GM12872 (cell line): Measurements from ENCODE around the gene ID4.
A peak's percentile ranks its signal among the peaks of the same experiment; 100 is the strongest.

Experiments
- CTCF ChIP-seq: IDR thresholded peaks from 3 replicates; pipeline ENCODE4 v1.5.1; 2011; ENCODE audit warnings: low read depth, mild to moderate bottlenecking, low read length, moderate library complexity; ENCODE audit not compliant: insufficient read depth

The ID4 gene

GRCh38 chr6:19842030-19842615 is 5.0 kb downstream of the ID4 start:
- TF ChIP-seq CTCF = no peak

- TF ChIP-seq CTCF = no peak
Measured at GRCh38 chr6:19844689-19845088, 7.5 kb downstream of the ID4 start.

GRCh38 chr6:19845266-19846041 is 8.3 kb downstream of the ID4 start:
- no peak for TF ChIP-seq CTCF

DNA sequence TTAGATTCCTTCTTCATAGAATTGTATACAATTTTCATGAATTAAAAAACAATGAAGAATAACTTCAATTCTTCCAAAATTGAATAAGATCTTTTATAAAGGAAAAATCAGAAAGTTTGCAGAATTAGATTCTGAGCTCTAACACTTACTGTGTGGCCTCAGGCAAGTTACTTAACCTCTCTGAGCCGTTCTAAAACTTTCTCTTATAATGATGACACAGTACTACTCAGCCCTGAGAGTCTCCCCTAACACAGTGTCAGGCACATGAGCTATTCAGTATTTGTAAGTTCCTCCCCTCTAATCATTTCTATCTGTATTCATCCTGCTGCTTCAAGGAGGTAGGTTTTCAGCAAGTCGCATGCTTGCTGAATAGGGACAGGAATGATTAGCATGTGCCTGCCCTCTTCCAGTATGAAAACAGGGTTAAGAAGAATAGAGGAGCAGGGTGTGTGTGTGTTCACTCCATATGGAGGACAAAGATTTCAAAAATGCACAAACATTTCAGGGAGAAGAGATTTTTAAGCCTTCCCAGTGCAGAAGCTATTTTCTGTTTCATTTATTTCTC is 11.4 kb downstream of the ID4 start:
- TF ChIP-seq CTCF = no peak

GRCh38 chr6:19849196-19849595 is 12.0 kb downstream of the ID4 start:
- TF ChIP-seq CTCF = no peak

- TF ChIP-seq CTCF = no peak
Measured at GRCh38 chr6:19849755-19850154, 12.6 kb downstream of the ID4 start.

GRCh38 chr6:19851241-19852089 is 14.3 kb downstream of the ID4 start:
- TF ChIP-seq CTCF = peak; percentile 61
